Measurements from ENCODE around the gene MAPRE3. TPM values are rescaled to one million over a fixed set of nuclear protein-coding genes. Genes with fewer than 3 reads are reported as not detected.

Gene MAPRE3
- total RNA-seq, 1 donor = 0.42 TPM

GRCh38 chr2:26986576-26986975 lies 16.1 kb downstream of the MAPRE3 start:
- H3K9me3 ChIP-seq (ENCODE audit: low read depth, low read length) = no peaks in the 10 kb centered on the region
- no peak overlapping the region for H3K4me3 ChIP-seq (ENCODE audit: low read length)

GRCh38 chr2:26988058-26988860 lies 17.8 kb downstream of the MAPRE3 start:
- H3K27me3 ChIP-seq (ENCODE audit: insufficient read depth, low read length) = no peaks in the 10 kb centered on the region
- no peaks in the 10 kb centered on the region for H3K9me3 ChIP-seq (ENCODE audit: low read depth, low read length)
- no peaks in the 10 kb centered on the region for H3K4me1 ChIP-seq (ENCODE audit: insufficient read depth, low read length)
- no peak overlapping the region for H3K4me3 ChIP-seq (ENCODE audit: low read length)

More at GRCh38 chr2:26986576-26986975, 16.1 kb downstream of the MAPRE3 start:
- Histone ChIP-seq H3K4me1 (ENCODE audit: insufficient read depth, low read length) (no peaks in the 10 kb centered on the region), H3K27me3 (ENCODE audit: insufficient read depth, low read length) (no peaks in the 10 kb centered on the region)

- Histone ChIP-seq H3K4me1 (ENCODE audit: insufficient read depth, low read length) (no peaks in the 10 kb centered on the region), H3K9me3 (ENCODE audit: low read depth, low read length) (no peaks in the 10 kb centered on the region), H3K4me3 (ENCODE audit: low read length) (no peak overlapping the region), H3K27me3 (ENCODE audit: insufficient read depth, low read length) (no peaks in the 10 kb centered on the region)
Measured at GRCh38 chr2:26989156-26989555, 18.7 kb downstream of the MAPRE3 start.

DNA sequence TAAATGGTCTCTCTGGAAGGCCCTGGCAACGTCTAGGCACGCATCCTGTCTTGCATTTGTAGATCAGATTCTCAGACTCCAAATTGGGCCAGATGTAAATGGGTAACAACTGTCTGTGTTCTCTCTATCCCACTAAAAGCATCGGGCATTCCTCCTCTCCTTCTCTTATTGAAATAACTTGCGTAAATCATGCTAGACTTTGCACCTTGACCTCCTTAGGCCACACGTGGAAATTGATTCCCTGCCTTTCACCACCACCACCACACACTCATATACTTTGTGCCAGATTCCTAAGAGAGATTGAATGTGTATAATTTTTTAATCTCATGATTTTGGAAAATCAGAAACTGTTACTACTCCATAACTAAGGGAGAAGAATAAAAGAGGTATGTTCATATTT lies 21.3 kb downstream of the MAPRE3 start:
- no peaks in the 10 kb centered on the region for H3K9me3 ChIP-seq (ENCODE audit: low read depth, low read length)
- no peaks in the 10 kb centered on the region for H3K27me3 ChIP-seq (ENCODE audit: insufficient read depth, low read length)
- no peaks in the 10 kb centered on the region for H3K4me1 ChIP-seq (ENCODE audit: insufficient read depth, low read length)
- no peak overlapping the region for H3K4me3 ChIP-seq (ENCODE audit: low read length)

- Histone ChIP-seq H3K4me1 (ENCODE audit: insufficient read depth, low read length) (no peaks in the 10 kb centered on the region), H3K9me3 (ENCODE audit: low read depth, low read length) (no peaks in the 10 kb centered on the region), H3K27me3 (ENCODE audit: insufficient read depth, low read length) (no peaks in the 10 kb centered on the region), H3K4me3 (ENCODE audit: low read length) (no peak overlapping the region)
Measured at GRCh38 chr2:26993768-26994167, 23.3 kb downstream of the MAPRE3 start.

- H3K9me3 ChIP-seq (ENCODE audit: low read depth, low read length) = no peaks in the 10 kb centered on the region
- H3K4me3 ChIP-seq (ENCODE audit: low read length) = no peak overlapping the region
- H3K27me3 ChIP-seq (ENCODE audit: insufficient read depth, low read length) = no peaks in the 10 kb centered on the region
- H3K4me1 ChIP-seq (ENCODE audit: insufficient read depth, low read length) = no peaks in the 10 kb centered on the region
Measured at GRCh38 chr2:26994983-26995382, 24.5 kb downstream of the MAPRE3 start.

GRCh38 chr2:26997394-26997793 lies 27.0 kb downstream of the MAPRE3 start:
- H3K9me3 ChIP-seq (ENCODE audit: low read depth, low read length) = no peaks in the 10 kb centered on the region
- no peaks in the 10 kb centered on the region for H3K27me3 ChIP-seq (ENCODE audit: insufficient read depth, low read length)
- no peak overlapping the region for H3K4me3 ChIP-seq (ENCODE audit: low read length)
- H3K4me1 ChIP-seq (ENCODE audit: insufficient read depth, low read length) = peaks cover 6% of the 10 kb centered on the region

- H3K9me3 ChIP-seq (ENCODE audit: low read depth, low read length) = no peaks in the 10 kb centered on the region
- H3K27me3 ChIP-seq (ENCODE audit: insufficient read depth, low read length) = no peaks in the 10 kb centered on the region
- peaks cover 6% of the 10 kb centered on the region for H3K4me1 ChIP-seq (ENCODE audit: insufficient read depth, low read length)
- no peak overlapping the region for H3K4me3 ChIP-seq (ENCODE audit: low read length)
Measured at GRCh38 chr2:26998323-26998722, 27.9 kb downstream of the MAPRE3 start.

DNA sequence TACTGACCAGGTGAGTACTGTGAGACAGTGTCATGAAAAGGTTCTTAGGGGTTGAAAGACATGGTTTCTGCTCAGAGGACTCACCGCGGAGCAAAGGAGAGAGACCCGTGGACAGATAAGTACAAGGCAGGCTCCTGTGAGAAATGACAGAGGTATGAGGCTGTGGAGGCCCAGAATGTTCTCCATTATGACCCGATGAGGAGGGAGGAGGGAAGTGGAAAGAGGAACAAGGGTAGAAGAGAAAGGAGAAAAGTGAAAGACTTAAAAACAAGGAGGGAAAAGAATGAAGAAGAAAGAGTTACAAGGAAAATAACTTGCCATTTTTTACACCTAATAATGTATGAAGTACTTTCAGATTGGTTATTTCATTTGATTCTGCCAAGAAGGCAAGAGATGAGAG lies 29.8 kb downstream of the MAPRE3 start:
- H3K9me3 ChIP-seq (ENCODE audit: low read depth, low read length) = no peaks in the 10 kb centered on the region
- peaks cover 6% of the 10 kb centered on the region for H3K4me1 ChIP-seq (ENCODE audit: insufficient read depth, low read length)
- no peak overlapping the region for H3K4me3 ChIP-seq (ENCODE audit: low read length)
- no peaks in the 10 kb centered on the region for H3K27me3 ChIP-seq (ENCODE audit: insufficient read depth, low read length)

DNA sequence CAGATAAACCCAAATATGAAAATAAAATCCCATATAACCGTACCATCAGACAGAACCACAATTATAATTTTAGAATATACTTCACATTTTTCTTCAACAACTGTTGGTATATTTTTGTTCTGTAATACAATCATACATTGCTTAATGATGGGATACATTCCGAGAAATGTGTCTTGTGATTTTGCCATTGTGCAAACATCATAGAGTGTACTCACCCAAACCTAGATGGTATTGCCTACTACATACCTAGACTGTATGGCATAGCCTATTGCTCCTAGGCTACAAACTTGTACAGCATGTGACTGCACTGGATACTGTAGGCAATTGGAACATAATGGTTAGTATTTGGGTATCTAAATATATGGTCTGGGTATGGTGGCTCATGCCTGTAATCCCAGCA lies 30.6 kb downstream of the MAPRE3 start:
- no peaks in the 10 kb centered on the region for H3K27me3 ChIP-seq (ENCODE audit: insufficient read depth, low read length)
- no peaks in the 10 kb centered on the region for H3K9me3 ChIP-seq (ENCODE audit: low read depth, low read length)
- H3K4me3 ChIP-seq (ENCODE audit: low read length) = no peak overlapping the region
- peaks cover 6% of the 10 kb centered on the region for H3K4me1 ChIP-seq (ENCODE audit: insufficient read depth, low read length)

DNA sequence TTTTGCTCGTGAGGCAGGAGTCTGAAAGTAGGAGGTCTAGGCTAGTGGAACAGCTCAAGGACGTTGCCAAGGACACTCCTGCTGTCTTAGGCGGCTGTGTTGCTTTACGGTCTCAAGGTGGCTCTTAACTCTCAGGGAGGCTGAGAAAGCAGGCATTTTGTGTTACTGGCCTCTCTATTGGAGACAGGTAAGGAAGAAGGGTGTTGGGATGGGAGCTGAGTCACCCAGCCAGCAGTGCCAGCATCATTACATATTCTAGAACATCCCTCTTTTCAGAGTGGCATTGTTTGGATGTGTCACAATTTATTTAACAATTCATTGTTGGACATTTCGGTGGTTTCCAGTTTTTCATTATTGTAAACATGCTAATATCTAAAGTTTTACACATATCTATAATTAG lies 31.5 kb downstream of the MAPRE3 start:
- H3K4me1 ChIP-seq (ENCODE audit: insufficient read depth, low read length) = peaks cover 6% of the 10 kb centered on the region
- H3K4me3 ChIP-seq (ENCODE audit: low read length) = no peak overlapping the region
- no peaks in the 10 kb centered on the region for H3K9me3 ChIP-seq (ENCODE audit: low read depth, low read length)
- no peaks in the 10 kb centered on the region for H3K27me3 ChIP-seq (ENCODE audit: insufficient read depth, low read length)

DNA sequence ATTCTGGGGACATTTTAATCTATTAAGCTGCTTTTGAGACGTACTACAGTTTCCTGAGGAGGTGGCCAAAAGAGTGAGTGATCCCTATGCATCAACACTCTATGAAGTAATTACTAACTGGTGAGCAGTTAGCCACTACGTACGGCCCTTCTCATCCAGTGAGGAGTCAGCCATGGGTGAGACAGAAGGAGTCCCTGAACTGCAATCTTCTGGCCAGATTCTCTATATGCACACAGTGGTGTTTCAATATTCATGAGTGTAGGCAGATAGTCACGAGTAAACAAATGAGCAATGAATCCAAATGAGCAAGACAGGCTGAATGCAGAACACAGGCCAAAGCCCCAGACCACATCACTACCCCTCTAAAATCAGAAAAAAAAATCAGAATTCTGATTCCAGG lies 32.6 kb downstream of the MAPRE3 start:
- H3K27me3 ChIP-seq (ENCODE audit: insufficient read depth, low read length) = no peaks in the 10 kb centered on the region
- no peak overlapping the region for H3K4me3 ChIP-seq (ENCODE audit: low read length)
- H3K9me3 ChIP-seq (ENCODE audit: low read depth, low read length) = no peaks in the 10 kb centered on the region
- peaks cover 6% of the 10 kb centered on the region for H3K4me1 ChIP-seq (ENCODE audit: insufficient read depth, low read length)

DNA sequence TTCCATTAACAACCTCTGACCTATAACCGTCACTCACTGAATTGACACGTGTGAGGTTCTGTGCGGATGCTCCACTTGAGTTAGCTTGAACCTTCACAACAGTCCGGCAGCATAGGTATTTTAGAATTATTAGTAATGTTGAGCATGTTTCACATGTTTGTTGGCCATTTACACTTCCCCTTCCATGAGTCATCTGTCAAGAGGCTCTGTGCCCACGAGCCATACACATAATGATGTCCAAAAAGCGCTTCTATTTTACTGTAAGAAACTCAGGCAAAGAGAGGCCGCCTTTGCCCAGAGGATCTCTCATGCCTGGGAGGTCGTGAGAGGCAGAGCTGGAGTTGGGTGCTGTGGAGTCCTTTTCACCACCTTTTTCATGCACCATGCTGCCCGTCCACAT lies 33.4 kb downstream of the MAPRE3 start:
- H3K4me1 ChIP-seq (ENCODE audit: insufficient read depth, low read length) = peaks cover 6% of the 10 kb centered on the region
- H3K4me3 ChIP-seq (ENCODE audit: low read length) = no peak overlapping the region
- H3K27me3 ChIP-seq (ENCODE audit: insufficient read depth, low read length) = no peaks in the 10 kb centered on the region
- no peaks in the 10 kb centered on the region for H3K9me3 ChIP-seq (ENCODE audit: low read depth, low read length)

GRCh38 chr2:27006602-27007415 lies 36.4 kb downstream of the MAPRE3 start:
- H3K4me1 ChIP-seq (ENCODE audit: insufficient read depth, low read length) = peaks cover 7% of the 10 kb centered on the region
- H3K4me3 ChIP-seq (ENCODE audit: low read length) = no peak overlapping the region
- H3K9me3 ChIP-seq (ENCODE audit: low read depth, low read length) = no peaks in the 10 kb centered on the region
- H3K27me3 ChIP-seq (ENCODE audit: insufficient read depth, low read length) = no peaks in the 10 kb centered on the region

- Histone ChIP-seq H3K4me3 (ENCODE audit: low read length) (no peak overlapping the region), H3K4me1 (ENCODE audit: insufficient read depth, low read length) (peaks cover 7% of the 10 kb centered on the region), H3K27me3 (ENCODE audit: insufficient read depth, low read length) (no peaks in the 10 kb centered on the region), H3K9me3 (ENCODE audit: low read depth, low read length) (no peaks in the 10 kb centered on the region)
Measured at GRCh38 chr2:27007416-27008374, 37.3 kb downstream of the MAPRE3 start.

Data from mononuclear cell (primary cell).